Epithelial cell of proximal tubule (primary cell): ENCODE measurements around the gene KCNG3. TPM values are rescaled to one million over a fixed set of nuclear protein-coding genes. Genes with fewer than 3 reads are reported as not detected.

Source experiments
- DNase-seq: peaks from one replicate; pipeline ENCODE4 v3.0.0-alpha.2; 2011; ENCODE audit warnings: low read depth
- H3K4me3 ChIP-seq: 2 replicates; pipeline ENCODE4 v1.5.1; 2011; ENCODE audit warnings: low read depth, mild to moderate bottlenecking, low read length
- CTCF ChIP-seq: conservative IDR thresholded peaks from 2 replicates; pipeline ENCODE4 v1.5.1; 2012; ENCODE audit warnings: low read depth, mild to moderate bottlenecking, low read length
- total RNA-seq: library from RNA; depleted of rRNA; stranded (reverse); fragments of >200 nt; gene quantifications from 2 replicates; pipeline ENCODE4 v1.2.3, GENCODE V29; 2015

The KCNG3 gene
- total RNA-seq, 1 donor from 2014 or later, result not detected

GRCh38 chr2:42519624-42520023, 25.8 kb upstream of the KCNG3 start:
- DNase-seq, result peak; percentile 37
- no peak overlapping the region for H3K4me3 ChIP-seq
- TF ChIP-seq CTCF, result no peak

GRCh38 chr2:42516418-42516901, 22.7 kb upstream of the KCNG3 start:
- DNase-seq, result no peak
- no peak for TF ChIP-seq CTCF

GRCh38 chr2:42513252-42513918, 19.6 kb upstream of the KCNG3 start:
- TF ChIP-seq CTCF, result peak; percentile 82
- H3K4me3 ChIP-seq, result no peak overlapping the region
- no peak for DNase-seq

More at GRCh38 chr2:42516418-42516901, 22.7 kb upstream of the KCNG3 start:
- no peak overlapping the region for H3K4me3 ChIP-seq

GRCh38 chr2:42510608-42511243, 16.9 kb upstream of the KCNG3 start:
- DNase-seq, result no peak
- H3K4me3 ChIP-seq, result no peak overlapping the region
- TF ChIP-seq CTCF, result no peak

- H3K4me3 ChIP-seq, result no peak overlapping the region
- no peak for TF ChIP-seq CTCF
- no peak for DNase-seq
These were observed 16.4 kb upstream of the KCNG3 start for GRCh38 chr2:42510191-42510590.

- no peak for DNase-seq
- no peak for TF ChIP-seq CTCF
- H3K4me3 ChIP-seq, result no peak overlapping the region
These were observed 10.8 kb upstream of the KCNG3 start for GRCh38 chr2:42504364-42505230.
